ENCODE measurements around the gene NT5DC1. TPM values are rescaled to one million over a fixed set of nuclear protein-coding genes. Genes with fewer than 3 reads are reported as not detected.
A peak's percentile ranks its signal among the peaks of the same experiment; 100 is the strongest.

The NT5DC1 gene
- total RNA-seq, 2 donors from 2014 or later, result 5.6 to 10.9 TPM

DNA sequence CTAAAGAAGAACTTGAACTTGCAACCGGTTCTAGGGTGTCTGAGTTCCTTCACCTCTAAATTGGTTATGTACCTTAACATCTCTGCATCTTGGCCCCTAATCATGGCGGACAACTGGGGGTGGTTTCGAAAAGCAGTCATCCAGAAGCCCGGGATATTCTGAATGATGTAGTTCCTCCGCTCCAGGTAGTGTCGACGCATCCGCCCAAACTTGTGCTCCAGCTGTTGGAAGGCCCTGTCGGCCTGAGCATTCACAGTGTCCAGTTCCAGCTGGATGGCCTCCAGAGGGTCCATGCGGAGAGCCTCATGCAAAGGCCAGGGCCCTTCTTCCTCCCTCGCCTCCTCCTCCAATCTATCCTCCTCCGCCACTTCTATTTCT lies 178.2 kb downstream of the NT5DC1 start:
- DNase-seq, result peak; percentile 60 to 80 (median 74)
- WGBS, 2 donors, result 4 to 8% methylated on average over 12 of the region's 12 CpGs
- intact Hi-C loops (cut with DNase I), result no loop called here

GRCh38 chr6:116279232-116280160 lies 178.8 kb downstream of the NT5DC1 start, which contains the start of gene TSPYL1:
Gene TSPYL1 (minus strand): TSS chr6:116279930. CDS start chr6:116279830, 100 bp downstream.
- peak; percentile 97 to 99 (median 99) for TF ChIP-seq POLR2A (IDR thresholded peaks at IDR 0.05)
- TF ChIP-seq, protein P1, sequence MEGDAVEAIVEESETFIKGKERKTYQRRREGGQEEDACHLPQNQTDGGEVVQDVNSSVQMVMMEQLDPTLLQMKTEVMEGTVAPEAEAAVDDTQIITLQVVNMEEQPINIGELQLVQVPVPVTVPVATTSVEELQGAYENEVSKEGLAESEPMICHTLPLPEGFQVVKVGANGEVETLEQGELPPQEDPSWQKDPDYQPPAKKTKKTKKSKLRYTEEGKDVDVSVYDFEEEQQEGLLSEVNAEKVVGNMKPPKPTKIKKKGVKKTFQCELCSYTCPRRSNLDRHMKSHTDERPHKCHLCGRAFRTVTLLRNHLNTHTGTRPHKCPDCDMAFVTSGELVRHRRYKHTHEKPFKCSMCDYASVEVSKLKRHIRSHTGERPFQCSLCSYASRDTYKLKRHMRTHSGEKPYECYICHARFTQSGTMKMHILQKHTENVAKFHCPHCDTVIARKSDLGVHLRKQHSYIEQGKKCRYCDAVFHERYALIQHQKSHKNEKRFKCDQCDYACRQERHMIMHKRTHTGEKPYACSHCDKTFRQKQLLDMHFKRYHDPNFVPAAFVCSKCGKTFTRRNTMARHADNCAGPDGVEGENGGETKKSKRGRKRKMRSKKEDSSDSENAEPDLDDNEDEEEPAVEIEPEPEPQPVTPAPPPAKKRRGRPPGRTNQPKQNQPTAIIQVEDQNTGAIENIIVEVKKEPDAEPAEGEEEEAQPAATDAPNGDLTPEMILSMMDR (IDR thresholded peaks at IDR 0.05), result peak in 1 of 7 experiments; percentile 8
- Histone ChIP-seq H3K27ac (peak within 1 kb of the TSS; percentile 95 to 99 (median 98)), H3K4me1 (peaks cover 47% of the 10 kb centered on the region), H3K36me3 (replicated peaks in 1 of 2; ENCODE audit: insufficient read depth in 1 of 2, low read depth in 2 of 2) (no peaks in the 10 kb centered on the region), H3K27me3 (no peaks in the 10 kb centered on the region), H3K4me3 (peak within 1 kb of the TSS; percentile 79 to 89), H3K9me3 (no peaks in the 10 kb centered on the region)
- 0% methylated on average over 38 to 71 of the region's 71 CpGs for WGBS, 2 donors
- DNase-seq (peak; percentile 96 to 98 (median 98)), ATAC-seq (peak; percentile 98)
- intact Hi-C loops (cut with DNase I), result loop anchor here (10.0 kb wide), 1 partner anchor 245 kb away; no protein-coding TSS in a partner anchor

More for the DNA sequence above, 178.2 kb downstream of the NT5DC1 start:
- Histone ChIP-seq H3K4me3 (peak overlapping the region; percentile 79 to 89), H3K36me3 (replicated peaks in 1 of 2; ENCODE audit: insufficient read depth in 1 of 2, low read depth in 2 of 2) (no peaks in the 10 kb centered on the region), H3K27ac (peak overlapping the region; percentile 95 to 99 (median 98)), H3K9me3 (no peaks in the 10 kb centered on the region), H3K4me1 (peaks cover 48% of the 10 kb centered on the region), H3K27me3 (no peaks in the 10 kb centered on the region)
- TF ChIP-seq POLR2A (IDR thresholded peaks at IDR 0.05), result no peak
- TF ChIP-seq, protein P1 (IDR thresholded peaks at IDR 0.05), result no peak
- peak; percentile 40 for ATAC-seq

DNA sequence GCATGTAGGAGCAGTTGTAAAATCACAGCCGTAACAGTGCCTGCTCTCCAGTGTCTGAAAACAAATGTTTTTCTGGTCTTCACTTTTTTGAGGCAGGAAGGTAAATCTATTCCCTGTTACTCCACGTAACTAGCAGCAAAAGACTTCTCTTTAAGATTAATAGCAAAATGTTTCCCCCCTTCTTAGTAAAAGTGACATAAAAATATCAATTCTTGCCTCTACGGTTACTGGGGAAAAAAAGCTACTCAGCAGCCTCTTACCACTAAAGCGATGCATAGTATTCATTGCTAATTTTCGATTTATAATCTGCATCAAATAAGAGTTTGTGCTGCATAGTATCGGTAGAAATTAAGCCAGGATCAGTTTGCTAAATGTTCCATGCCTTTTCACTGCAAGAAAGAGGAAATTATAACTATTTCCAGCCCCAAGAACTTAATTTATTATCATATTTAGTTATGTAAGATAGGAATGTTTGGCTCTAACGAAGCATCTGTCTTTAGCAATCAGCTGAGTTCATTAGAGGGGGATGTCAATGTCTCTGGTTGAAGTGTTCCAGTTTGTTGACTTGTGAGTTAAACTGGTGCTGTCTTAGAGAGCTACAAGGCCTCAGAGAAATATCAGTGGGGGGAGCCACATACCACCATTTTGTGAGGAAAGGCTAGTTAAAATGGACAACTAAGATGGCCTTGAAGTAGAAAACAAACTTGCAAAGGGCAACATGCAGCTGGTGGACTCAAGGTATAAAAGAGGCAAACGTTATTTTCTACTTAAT lies 179.7 kb downstream of the NT5DC1 start:
- ATAC-seq, result no peak
- Histone ChIP-seq H3K36me3 (replicated peaks in 1 of 2; ENCODE audit: insufficient read depth in 1 of 2, low read depth in 2 of 2) (no peaks in the 10 kb centered on the region), H3K4me3 (peak overlapping the region; percentile 79 to 89), H3K9me3 (no peaks in the 10 kb centered on the region), H3K4me1 (peaks cover 39% of the 10 kb centered on the region), H3K27ac (peak overlapping the region; percentile 70 to 99 (median 96)), H3K27me3 (no peaks in the 10 kb centered on the region)
- intact Hi-C loops (cut with DNase I), result loop anchor here (10.0 kb wide), 1 partner anchor 244 kb away; no protein-coding TSS in a partner anchor
- 2 to 4% methylated on average over 8 of the region's 8 CpGs for WGBS, 2 donors
- TF ChIP-seq POLR2A (IDR thresholded peaks at IDR 0.05), result no peak
- TF ChIP-seq, protein P1 (IDR thresholded peaks at IDR 0.05), result no peak
- no peak for DNase-seq

DNA sequence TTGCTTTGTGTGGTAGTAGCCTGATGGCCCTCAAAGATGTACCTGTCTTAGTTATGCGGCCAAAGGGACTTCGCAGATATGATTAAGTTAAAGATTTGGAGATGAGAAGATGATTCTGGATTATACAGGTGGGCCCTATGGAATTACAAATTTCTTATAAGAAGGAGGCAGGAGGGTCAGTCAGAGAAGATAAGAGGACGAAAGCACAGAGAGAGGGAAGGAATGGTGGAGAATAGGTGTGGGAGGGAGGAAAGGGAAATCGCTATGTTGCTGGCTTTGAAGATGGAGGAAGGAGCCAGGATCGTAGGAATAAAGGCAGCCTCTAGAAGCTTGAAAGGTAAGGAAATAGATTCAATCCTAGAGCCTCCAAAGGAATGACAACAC lies 180.3 kb downstream of the NT5DC1 start:
- H3K4me1 ChIP-seq, result peaks cover 33% of the 10 kb centered on the region
- no peaks in the 10 kb centered on the region for H3K9me3 ChIP-seq
- intact Hi-C loops (cut with DNase I), result loop anchor here (10.0 kb wide), 1 partner anchor 244 kb away; no protein-coding TSS in a partner anchor
- ATAC-seq (no peak), DNase-seq (no peak)
- no peaks in the 10 kb centered on the region for H3K27me3 ChIP-seq
- H3K36me3 ChIP-seq (replicated peaks in 1 of 2; ENCODE audit: insufficient read depth in 1 of 2, low read depth in 2 of 2), result no peaks in the 10 kb centered on the region
- no peak overlapping the region for H3K4me3 ChIP-seq
- TF ChIP-seq POLR2A (IDR thresholded peaks at IDR 0.05), result no peak
- TF ChIP-seq, protein P1 (IDR thresholded peaks at IDR 0.05), result no peak
- H3K27ac ChIP-seq, result peak overlapping the region in 2 of 4 donors; percentile 95 to 98
- 86 to 90% methylated on average over 5 of the region's 5 CpGs for WGBS, 2 donors

Measured in body of pancreas (tissue), 4 donors.